GM12801 (cell line): Measurements from ENCODE around the gene DCDC2.

Experiments used
- TF ChIP-seq, protein P1 (sequence below): IDR thresholded peaks from one replicate; pipeline ENCODE4 v1.5.1; 2011; ENCODE audit warnings: control low read depth; ENCODE audit not compliant: insufficient read length; ENCODE audit errors: extremely low read depth

DCDC2 gene

GRCh38 chr6:24152014-24152413, 205.8 kb downstream of the DCDC2 start:
- TF ChIP-seq, protein P1, sequence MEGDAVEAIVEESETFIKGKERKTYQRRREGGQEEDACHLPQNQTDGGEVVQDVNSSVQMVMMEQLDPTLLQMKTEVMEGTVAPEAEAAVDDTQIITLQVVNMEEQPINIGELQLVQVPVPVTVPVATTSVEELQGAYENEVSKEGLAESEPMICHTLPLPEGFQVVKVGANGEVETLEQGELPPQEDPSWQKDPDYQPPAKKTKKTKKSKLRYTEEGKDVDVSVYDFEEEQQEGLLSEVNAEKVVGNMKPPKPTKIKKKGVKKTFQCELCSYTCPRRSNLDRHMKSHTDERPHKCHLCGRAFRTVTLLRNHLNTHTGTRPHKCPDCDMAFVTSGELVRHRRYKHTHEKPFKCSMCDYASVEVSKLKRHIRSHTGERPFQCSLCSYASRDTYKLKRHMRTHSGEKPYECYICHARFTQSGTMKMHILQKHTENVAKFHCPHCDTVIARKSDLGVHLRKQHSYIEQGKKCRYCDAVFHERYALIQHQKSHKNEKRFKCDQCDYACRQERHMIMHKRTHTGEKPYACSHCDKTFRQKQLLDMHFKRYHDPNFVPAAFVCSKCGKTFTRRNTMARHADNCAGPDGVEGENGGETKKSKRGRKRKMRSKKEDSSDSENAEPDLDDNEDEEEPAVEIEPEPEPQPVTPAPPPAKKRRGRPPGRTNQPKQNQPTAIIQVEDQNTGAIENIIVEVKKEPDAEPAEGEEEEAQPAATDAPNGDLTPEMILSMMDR, result no peak

DNA sequence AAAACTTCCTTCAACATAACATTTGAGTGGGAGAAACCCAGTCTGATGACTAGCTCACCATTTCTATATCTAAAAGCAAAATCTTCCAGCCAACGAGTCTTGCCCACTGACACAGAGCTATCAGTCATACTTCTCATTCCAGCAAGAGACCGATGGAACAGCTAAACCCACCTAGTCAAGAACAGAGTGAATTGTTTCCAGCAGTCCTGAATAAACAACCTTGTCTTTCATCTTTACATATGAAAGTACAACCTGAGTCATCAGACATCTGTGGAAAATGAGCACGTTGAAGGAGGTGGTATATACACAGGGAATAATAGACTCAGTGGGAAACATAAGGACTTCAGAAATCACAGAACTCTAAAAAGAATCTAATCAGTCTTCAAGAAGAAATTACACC, 208.0 kb downstream of the DCDC2 start:
- TF ChIP-seq, protein P1, result no peak

DNA sequence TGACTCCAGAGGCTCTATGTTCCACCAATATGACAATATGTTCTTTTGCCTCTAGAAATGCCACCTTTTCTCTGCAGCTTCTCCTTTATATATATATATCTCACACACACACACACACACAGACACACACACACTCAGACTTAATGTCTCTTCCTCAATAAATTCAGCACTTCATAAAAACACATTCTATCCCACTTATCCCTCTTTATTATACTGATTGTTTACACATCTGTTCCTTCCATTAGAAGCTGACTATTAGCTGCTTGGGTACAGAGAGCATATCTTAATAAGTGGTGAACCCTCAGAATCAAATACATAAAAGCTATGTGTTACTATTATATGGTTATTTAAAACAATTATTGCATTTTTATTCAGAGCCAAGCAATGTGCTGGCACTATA, 208.6 kb downstream of the DCDC2 start:
- TF ChIP-seq, protein P1, result no peak

DNA sequence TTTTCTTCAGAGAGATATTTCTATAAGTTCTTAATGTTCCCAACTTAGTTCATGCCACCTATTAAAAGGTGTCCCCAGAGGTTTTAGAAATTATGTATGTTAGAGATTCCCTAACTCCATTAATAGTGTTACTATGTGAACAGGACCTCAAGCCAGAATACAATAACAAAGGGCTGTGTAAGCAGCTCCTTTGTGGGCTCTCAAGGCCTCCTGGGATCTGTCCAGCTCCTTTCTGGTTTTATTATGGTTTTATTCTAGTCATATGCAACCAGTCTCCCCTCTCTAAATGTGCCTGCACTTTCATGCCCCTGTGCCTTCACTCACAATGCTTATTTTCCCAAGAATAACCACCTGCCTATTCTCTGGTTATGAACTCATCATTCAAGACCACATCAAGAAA, 209.2 kb downstream of the DCDC2 start:
- TF ChIP-seq, protein P1, result no peak

DNA sequence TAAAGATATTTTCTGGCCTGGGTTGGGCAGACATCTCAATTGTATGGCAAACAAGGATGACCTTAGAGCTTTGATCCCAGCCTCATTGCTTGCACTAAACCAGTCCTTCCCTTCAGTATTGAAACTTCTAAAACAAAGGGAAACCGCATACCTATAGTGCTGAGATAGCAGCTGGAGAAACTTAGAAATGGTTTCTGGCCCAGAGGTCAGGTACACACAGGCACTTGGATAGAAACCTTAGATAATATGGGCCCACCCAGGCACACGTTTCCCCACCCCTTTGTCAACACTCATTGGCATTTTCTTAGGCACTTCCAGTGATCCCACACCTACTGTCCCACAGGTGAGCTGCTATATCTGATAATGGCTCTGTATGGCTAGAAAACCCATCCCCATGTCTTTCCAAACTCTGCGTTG, 209.7 kb downstream of the DCDC2 start:
- TF ChIP-seq, protein P1, result no peak

DNA sequence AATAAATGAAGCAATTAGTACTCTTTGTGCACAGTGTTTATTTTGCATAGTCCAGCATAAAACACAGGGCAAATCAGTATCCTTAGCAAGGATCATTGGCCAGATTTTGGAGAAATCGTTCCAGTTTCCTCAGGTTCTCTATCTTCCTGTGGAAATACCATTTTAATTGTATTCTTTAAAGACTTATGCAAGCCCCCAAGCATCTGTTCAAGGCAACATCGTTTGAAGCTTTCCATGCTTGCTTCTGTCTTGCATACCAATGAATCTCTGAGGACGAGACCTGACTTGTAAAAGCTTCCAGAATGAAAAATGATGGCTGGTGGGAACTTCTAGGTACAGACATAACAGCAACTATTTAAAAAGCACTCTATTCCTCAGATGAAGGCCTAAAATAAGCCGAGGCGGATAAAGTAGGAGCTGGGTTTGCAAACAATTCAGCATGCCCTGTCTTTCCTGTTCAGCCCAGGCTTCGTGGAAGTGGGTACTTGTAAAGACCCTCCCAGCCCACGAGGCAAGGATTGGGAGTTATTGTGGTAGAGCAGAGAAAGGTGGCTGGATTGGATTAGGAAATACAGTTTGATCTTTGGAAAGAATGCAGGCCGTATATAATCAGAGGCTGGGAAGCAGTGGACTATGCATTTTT, 210.2 kb downstream of the DCDC2 start:
- TF ChIP-seq, protein P1, result no peak

- TF ChIP-seq, protein P1, result no peak
Measured at GRCh38 chr6:24146871-24147270, 211.0 kb downstream of the DCDC2 start.

- TF ChIP-seq, protein P1, result no peak
Measured at GRCh38 chr6:24145690-24146131, 212.1 kb downstream of the DCDC2 start.
